GM23338 (cell line): ENCODE results near the gene SLC16A5.

Source experiments
- CREB1 ChIP-seq: fragments of 250-450 bp; sonication (Bioruptor Pico); IDR thresholded peaks from 2 replicates; pipeline ENCODE4 v1.5.0; 2020; ENCODE audit warnings: low read depth, mild to moderate bottlenecking, moderate library complexity
- EZH2 ChIP-seq: fragments of 200-600 bp; sonication (generic); IDR thresholded peaks from one replicate; pipeline ENCODE4 v1.8.0; 2017; ENCODE audit warnings: antibody characterized with exemption, mild to moderate bottlenecking, low read depth; ENCODE audit not compliant: unreplicated experiment
- EZH2phosphoT487 ChIP-seq: fragments of 200-600 bp; sonication (generic); IDR thresholded peaks from one replicate; pipeline ENCODE4 v1.8.1; 2018; ENCODE audit warnings: antibody characterized with exemption; ENCODE audit not compliant: unreplicated experiment
- JUNB ChIP-seq: IDR thresholded peaks from one replicate; pipeline ENCODE4 v1.6.1; 2016; ENCODE audit warnings: antibody characterized with exemption; ENCODE audit not compliant: unreplicated experiment
- POLR2AphosphoS5 ChIP-seq: IDR thresholded peaks from 2 replicates; pipeline ENCODE4 v1.6.1; 2016; ENCODE audit warnings: antibody characterized with exemption, low read depth
- ZNF462 ChIP-seq: fragments of 250-450 bp; sonication (Bioruptor Pico); IDR thresholded peaks from 2 replicates; pipeline ENCODE4 v1.5.0; 2020; ENCODE audit warnings: mild to moderate bottlenecking, moderate library complexity
- TF ChIP-seq, protein P1 (sequence below), 2 experiments: fragments of 200-600 bp in 1 of 2; sonication (generic) in 1 of 2; conservative IDR thresholded peaks; 2 replicates each; pipeline versions ENCODE4 v1.5.1 to v1.6.1; 2016 to 2017; ENCODE audit warnings: antibody characterized with exemption in 2 of 2, low read depth in 2 of 2, mild to moderate bottlenecking in 2 of 2, moderate library complexity in 1 of 2
- TF ChIP-seq, protein P2 (sequence below): IDR thresholded peaks from one replicate; pipeline ENCODE4 v1.6.1; 2018; ENCODE audit warnings: antibody characterized with exemption; ENCODE audit not compliant: unreplicated experiment
- TF ChIP-seq, protein P3 (sequence below): IDR thresholded peaks from 2 replicates; pipeline ENCODE4 v1.6.1; 2016; ENCODE audit warnings: antibody characterized with exemption

DNA sequence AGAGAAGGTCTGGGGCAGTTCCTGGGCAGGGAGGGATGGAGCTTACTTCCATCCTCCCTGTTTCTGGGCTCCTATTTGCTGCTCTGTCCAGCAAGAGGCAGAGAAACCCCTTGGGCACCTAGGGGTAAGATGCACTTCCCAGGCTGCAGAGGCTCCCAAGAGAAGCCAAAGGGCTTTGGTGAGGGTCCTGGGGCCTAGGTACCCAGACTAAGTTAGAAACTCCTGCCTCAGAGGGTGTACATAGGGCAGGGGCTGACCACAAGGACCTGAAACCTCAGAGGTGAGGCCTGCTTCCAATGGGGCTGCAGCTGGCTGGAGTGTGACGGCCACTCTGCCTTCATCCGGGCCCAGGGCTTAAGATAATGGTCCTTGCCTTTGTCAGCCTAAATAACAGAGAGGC is 20.4 kb downstream of the SLC16A5 start:
- TF ChIP-seq POLR2AphosphoS5 (no peak), EZH2phosphoT487 (no peak), EZH2 (no peak), CREB1 (CRISPR knock-in tag) (no peak), JUNB (no peak), ZNF462 (CRISPR knock-in tag) (no peak)
- TF ChIP-seq, protein P1, sequence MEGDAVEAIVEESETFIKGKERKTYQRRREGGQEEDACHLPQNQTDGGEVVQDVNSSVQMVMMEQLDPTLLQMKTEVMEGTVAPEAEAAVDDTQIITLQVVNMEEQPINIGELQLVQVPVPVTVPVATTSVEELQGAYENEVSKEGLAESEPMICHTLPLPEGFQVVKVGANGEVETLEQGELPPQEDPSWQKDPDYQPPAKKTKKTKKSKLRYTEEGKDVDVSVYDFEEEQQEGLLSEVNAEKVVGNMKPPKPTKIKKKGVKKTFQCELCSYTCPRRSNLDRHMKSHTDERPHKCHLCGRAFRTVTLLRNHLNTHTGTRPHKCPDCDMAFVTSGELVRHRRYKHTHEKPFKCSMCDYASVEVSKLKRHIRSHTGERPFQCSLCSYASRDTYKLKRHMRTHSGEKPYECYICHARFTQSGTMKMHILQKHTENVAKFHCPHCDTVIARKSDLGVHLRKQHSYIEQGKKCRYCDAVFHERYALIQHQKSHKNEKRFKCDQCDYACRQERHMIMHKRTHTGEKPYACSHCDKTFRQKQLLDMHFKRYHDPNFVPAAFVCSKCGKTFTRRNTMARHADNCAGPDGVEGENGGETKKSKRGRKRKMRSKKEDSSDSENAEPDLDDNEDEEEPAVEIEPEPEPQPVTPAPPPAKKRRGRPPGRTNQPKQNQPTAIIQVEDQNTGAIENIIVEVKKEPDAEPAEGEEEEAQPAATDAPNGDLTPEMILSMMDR (conservative IDR thresholded peaks at IDR 0.05; ENCODE audit: low read depth in 2 of 2): no peak
- TF ChIP-seq, protein P2, sequence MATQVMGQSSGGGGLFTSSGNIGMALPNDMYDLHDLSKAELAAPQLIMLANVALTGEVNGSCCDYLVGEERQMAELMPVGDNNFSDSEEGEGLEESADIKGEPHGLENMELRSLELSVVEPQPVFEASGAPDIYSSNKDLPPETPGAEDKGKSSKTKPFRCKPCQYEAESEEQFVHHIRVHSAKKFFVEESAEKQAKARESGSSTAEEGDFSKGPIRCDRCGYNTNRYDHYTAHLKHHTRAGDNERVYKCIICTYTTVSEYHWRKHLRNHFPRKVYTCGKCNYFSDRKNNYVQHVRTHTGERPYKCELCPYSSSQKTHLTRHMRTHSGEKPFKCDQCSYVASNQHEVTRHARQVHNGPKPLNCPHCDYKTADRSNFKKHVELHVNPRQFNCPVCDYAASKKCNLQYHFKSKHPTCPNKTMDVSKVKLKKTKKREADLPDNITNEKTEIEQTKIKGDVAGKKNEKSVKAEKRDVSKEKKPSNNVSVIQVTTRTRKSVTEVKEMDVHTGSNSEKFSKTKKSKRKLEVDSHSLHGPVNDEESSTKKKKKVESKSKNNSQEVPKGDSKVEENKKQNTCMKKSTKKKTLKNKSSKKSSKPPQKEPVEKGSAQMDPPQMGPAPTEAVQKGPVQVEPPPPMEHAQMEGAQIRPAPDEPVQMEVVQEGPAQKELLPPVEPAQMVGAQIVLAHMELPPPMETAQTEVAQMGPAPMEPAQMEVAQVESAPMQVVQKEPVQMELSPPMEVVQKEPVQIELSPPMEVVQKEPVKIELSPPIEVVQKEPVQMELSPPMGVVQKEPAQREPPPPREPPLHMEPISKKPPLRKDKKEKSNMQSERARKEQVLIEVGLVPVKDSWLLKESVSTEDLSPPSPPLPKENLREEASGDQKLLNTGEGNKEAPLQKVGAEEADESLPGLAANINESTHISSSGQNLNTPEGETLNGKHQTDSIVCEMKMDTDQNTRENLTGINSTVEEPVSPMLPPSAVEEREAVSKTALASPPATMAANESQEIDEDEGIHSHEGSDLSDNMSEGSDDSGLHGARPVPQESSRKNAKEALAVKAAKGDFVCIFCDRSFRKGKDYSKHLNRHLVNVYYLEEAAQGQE: no peak
- TF ChIP-seq, protein P3, sequence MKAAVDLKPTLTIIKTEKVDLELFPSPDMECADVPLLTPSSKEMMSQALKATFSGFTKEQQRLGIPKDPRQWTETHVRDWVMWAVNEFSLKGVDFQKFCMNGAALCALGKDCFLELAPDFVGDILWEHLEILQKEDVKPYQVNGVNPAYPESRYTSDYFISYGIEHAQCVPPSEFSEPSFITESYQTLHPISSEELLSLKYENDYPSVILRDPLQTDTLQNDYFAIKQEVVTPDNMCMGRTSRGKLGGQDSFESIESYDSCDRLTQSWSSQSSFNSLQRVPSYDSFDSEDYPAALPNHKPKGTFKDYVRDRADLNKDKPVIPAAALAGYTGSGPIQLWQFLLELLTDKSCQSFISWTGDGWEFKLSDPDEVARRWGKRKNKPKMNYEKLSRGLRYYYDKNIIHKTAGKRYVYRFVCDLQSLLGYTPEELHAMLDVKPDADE: no peak
